GM18508 (cell line): ENCODE data around the gene NFKBIB.
"Not testable (repeated sequence)": the region's sequence is repeated elsewhere in the genome, so short reads cannot be mapped to it uniquely, and the experiment has no call there.

Experiments used
- ATAC-seq: cut with Tn5 transposase; IDR thresholded peaks from one replicate; pipeline ENCODE4 v1.9.1; 2021; ENCODE audit warnings: moderate number of reproducible peaks; ENCODE audit not compliant: insufficient read depth, unreplicated experiment

The NFKBIB gene

DNA sequence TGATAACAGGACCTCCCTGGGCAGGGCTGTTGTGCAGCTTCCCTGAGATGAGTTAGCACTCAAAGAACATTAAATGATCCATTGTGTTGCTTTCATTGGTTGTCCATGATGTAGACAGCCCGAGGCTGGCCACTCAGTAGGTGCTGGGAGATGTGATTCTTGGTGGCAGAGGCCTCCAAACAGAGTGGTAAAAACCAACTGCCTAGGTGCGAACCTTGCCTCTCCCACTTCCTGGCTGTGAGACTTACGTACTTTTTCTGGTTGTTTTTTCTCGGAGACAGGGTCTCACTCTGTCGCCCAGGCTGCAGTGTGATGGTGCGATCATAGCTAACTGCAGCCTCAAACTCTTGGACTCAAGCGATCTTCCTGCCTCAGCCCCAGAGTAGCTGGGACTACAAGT lies 24.6 kb downstream of the NFKBIB start:
- ATAC-seq = no peak

GRCh38 chr19:38928391-38929001 lies 28.7 kb downstream of the NFKBIB start:
- ATAC-seq = no peak

DNA sequence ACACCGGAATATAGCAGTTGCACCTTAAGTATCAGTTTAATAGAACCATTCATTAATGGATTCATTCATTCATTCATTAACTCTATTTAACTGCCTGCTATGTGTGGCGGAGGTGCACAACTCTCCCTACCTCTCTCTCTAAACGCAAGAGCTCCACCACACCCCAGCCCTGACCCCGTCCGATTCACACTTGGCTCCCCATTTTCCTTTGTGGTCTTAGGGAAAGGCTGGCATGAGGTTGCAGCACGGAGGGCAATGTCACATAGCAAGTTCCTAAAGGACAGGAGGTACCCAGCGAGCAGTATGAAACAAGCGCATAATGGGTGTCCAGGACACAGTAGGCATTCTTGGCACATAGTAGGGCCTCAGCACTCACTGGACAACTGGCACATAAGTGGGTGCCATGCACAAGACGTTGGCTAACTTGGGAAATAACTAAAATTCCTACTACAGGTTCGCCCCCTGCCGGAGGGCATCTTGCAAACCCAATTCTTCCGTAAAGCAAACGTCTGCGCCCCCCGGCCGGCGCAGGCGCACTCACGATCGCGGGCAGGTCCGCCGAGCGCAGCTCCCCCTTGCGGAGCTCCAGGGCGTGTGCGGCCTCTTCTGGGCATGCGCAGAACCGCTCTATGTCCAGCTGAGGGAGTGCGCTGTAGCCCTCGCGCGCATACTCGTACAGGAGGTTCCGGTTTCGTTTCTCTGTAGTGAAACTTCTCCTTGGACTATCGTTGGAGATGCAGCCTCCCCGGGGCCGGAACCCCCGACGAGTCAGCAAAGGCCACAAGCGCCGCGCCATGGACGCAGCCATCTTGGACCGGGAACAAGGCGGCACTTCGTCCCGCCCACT lies 30.4 kb downstream of the NFKBIB start, which contains the start of gene SARS2:
TSS of gene SARS2 (minus strand) at position 835 of the 847 bp plus-strand sequence. CDS start at position 808, 27 bp downstream.
- peak; percentile 55 for ATAC-seq

DNA sequence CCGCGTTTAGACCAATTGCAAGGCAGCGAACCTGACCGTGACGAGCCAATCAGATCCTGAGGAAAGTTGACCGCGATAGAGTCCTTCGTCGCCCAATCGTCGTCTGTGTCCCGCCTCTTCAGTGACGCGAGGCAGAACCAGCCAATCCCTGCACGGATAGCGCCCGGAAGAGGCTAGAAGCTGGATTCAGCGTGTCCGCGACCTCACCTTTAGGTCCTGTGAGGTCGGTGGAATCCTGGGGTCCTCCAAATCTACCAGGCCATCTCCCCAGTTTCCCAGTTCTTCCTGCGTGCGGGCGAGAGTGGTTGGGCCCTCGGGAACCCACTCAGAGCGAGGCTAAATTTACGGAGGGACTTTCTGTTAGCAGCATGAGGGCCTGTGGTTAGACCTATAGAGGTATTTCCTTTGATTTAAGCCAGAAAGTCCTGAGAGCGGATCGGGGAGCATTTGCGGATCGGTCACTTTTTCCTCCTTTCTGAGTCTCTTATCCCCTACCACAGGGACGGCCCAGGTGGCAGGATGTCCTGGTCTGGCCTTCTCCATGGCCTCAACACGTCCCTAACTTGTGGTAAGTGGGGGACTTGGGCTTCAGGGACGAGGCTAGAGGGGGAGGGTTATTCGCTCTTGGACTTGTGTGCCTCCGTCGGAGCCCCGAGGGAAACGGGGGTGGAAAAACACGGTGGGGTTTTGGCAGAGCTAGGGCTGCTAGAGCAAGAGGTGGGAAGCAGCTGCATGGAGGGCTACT lies 31.2 kb downstream of the NFKBIB start, which contains the start of gene MRPS12:
TSS of gene MRPS12 (plus strand) at position 169 of the 745 bp plus-strand sequence. CDS start at position 520, 351 bp downstream.
- ATAC-seq = peak; percentile 81

DNA sequence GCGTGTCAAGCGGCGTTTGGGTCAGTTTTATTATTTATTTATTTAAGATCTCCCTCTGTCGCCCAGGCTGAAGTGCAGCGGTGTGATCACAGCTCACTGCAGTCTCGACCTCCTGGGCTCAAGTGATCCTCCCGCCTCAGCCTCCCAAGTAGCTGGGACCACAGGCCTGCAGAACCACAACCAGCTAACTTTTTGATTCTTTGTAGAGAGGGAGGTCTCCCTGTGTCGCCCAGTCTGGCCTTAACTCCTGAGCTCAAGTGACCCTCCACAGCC lies 31.7 kb downstream of the NFKBIB start:
- no peak for ATAC-seq

GRCh38 chr19:38932425-38933179 lies 32.8 kb downstream of the NFKBIB start:
- ATAC-seq = no peak

DNA sequence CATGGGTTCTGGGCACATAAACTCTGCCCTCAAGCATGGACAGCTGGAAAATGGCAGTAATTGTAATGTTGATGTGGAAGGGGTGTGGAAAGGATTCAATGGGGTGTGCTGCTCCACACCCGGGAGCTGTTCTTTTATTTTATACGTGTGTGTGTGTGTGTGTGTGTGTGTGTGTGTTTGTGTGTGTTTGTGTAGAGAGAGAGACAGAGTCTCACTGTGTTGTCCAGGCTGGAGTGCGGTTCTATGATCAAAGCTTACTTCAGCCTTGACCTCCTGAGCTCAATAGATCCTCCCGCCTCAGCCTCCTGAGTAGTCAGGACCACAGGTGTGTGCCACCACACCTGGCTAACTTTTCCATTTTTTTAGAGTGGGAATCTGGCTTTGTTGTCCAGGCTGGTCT lies 33.8 kb downstream of the NFKBIB start:
- no peak for ATAC-seq

DNA sequence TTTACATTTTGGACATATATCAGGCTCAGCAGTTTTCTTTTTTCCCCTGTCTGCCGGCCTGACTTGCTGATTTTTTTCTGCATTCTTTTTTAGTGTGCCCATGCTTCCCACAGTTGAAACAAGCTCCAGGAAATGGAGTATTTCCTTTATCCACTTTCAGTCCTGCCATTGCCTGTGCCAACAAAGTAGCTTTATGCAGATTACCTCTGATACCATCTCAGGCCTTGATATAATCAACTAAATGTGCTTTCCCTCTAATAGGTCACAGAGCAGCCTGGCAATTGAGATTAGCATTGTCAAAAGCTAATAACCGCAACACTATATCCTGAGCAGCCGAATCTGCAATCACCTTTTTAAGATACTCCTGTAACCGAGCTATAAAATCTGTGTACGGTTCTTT lies 40.2 kb downstream of the NFKBIB start:
- no peak for ATAC-seq

- not testable (repeated sequence) for ATAC-seq
Observed at GRCh38 chr19:38941466-38941865, 41.7 kb downstream of the NFKBIB start.

DNA sequence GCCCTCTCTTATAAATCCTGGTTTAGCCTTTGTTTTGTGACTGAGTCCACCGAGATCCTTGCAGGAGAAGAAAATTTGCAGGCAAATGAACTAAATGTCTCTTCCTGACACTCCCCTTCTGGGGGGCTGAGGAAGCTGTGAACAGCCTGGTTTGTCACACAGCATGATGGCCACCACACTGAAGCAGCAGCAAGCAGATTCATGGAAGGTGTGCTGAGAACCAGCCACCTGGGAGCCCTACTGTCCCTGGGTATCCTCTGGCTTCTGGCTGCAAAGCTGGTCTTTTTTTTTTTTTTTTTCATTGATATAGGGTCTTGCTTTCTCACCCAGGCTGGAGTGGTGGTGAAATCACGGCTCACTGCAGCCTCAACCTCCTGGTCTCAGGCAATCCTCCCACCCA lies 42.2 kb downstream of the NFKBIB start:
- ATAC-seq = no peak

DNA sequence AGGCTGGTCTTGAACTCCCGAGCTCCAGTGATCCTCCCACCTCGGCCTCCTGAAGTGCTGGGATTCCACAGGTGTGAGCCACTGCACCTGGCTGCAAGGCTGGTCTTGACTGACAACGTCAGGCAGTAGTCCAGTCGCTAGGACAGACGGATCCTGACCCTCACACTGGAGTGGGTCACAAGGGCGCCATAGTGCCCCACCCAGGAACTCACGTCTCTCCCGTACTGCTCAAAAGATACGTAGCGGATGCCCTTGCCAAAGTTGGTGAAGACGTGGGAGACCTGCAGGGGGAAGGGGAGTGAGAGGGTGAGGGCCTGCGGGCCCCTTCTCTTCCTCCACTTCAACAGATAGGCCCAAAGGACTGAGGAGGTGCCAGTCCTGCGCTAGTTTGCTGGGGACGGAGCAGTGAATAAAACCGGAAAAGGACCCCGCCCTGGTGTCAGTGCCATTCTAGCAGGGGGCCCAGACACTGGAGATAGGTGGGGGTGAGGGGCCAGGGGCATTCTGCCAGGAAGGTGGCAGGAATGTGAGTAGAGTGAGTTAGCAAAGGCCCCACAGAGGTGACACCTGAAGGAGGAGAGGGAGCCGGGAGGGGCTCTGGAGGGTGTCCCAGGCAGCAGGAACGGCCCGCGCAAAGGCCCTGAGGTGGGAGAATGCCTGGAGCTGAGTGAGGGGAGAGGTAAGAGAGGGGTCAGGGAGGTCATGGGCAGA lies 42.9 kb downstream of the NFKBIB start:
- ATAC-seq = no peak

DNA sequence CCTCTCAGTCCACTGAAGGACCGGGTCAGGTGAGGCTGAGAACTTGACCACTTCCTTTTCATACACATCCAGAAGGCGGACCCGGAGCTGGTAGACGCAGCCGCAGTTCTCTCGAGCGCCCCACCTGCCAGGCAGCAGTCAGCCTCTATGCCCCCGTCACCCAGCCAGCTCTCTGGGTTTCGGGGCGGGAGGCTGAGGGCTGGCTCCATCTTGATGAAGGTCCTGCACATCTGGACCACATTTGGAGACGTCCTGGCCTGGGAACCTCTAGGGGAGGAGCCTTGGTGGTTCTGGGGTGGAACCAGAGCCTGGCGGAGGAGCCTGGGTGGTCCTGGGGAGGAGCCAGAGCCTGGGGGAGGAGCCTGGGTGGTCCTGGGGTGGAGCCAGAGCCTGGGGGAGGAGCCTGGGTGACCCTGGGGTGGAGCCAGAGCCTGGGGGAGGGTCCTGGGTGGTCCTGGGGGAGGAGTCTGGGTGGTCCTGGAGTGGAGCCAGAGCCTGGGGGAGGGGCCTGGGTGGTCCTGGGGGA lies 45.3 kb downstream of the NFKBIB start:
- ATAC-seq = no peak

DNA sequence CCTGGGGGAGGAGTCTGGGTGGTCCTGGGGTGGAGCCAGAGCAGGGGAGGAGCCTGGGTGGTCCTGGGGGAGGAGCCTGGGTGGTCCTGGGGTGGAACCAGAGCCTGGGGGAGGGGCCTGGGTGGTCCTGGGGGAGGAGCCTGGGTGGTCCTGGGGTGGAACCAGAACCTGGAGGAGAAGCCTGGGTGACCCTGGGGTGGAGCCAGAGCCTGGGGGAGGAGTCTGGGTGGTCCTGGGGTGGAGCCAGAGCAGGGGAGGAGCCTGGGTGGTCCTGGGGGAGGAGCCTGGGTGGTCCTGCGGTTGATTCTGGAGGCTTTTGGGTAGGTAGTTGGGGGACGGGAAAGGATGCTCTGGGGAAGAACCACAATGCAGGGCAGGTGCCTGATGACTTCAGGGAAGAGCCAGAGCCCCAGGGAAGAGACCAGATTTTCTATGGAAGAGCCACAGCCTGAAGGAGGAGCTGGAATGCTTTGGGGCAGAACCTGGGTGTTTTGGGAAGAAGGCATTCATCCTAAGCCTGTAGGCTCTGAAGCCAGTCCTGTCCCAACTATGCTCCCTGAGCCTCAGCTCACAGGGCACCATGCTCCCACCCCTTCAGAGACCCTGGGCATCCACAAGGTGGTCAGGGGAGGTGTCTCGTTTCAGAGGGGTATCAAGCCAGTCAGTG lies 45.9 kb downstream of the NFKBIB start:
- ATAC-seq = no peak

- ATAC-seq = no peak
Observed at GRCh38 chr19:38946229-38947010, 46.7 kb downstream of the NFKBIB start.

- no peak for ATAC-seq
Observed at GRCh38 chr19:38949580-38950367, 50.0 kb downstream of the NFKBIB start.

GRCh38 chr19:38951187-38951586 lies 51.4 kb downstream of the NFKBIB start:
- no peak for ATAC-seq

DNA sequence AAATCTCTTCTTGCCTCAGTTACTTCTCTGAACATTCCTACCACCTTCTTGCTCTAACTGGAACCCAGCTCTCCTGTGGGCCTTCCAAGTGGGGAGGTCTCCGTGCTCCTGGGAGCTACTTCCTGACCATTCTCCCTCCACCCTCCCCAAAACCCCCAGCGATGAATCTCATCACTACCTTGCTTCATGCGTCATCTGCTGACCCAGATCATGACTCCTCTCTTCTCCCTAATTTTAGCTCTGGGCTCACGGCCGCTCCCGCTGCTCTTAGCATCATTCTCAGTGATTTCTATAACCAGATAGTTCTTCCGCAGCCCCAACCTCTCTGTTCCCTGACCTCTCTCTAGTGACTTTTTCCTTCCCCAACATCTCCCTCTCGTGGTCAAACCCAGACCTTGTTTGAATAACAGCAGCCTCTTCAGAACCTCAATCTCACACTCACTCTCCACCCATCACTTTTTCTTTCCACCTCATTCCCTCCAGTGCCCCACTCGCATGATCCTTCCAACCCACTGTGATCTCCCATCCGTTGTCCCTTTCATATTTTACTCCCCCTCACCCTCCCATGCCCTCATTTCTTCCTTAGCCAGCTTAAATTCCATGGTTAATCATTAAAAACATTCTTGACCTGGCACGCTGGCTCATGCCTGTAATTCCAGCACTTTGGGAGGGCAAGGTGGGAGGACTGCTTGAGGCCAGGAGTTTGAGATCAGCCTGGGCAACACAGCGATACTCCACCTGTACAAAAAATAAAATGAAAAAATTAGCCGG lies 52.8 kb downstream of the NFKBIB start:
- ATAC-seq = no peak
